ENCODE data around the gene KLHL8.

KLHL8 gene

GRCh38 chr4:87213421-87214075, 6.9 kb downstream of the KLHL8 start:
- no peak for DNase-seq
- no peak overlapping the region for H3K4me3 ChIP-seq (ENCODE audit: low read depth, low read length)
- TF ChIP-seq CTCF (IDR thresholded peaks at IDR 0.05; ENCODE audit: low read depth, low read length): no peak
- no peaks in the 10 kb centered on the region; the same call in 1 of the 2 replicates for H3K4me1 ChIP-seq
- H3K9me3 ChIP-seq: no peaks in the 10 kb centered on the region
- H3K36me3 ChIP-seq: no peaks in the 10 kb centered on the region
- no peaks in the 10 kb centered on the region for H3K27me3 ChIP-seq

GRCh38 chr4:87211249-87211952, 9.0 kb downstream of the KLHL8 start:
- H3K4me1 ChIP-seq: no peaks in the 10 kb centered on the region; the same call in 1 of the 2 replicates
- no peak for DNase-seq
- no peak overlapping the region for H3K4me3 ChIP-seq (ENCODE audit: low read depth, low read length)
- TF ChIP-seq CTCF (IDR thresholded peaks at IDR 0.05; ENCODE audit: low read depth, low read length): no peak
- H3K27me3 ChIP-seq: no peaks in the 10 kb centered on the region
- no peaks in the 10 kb centered on the region for H3K9me3 ChIP-seq
- no peaks in the 10 kb centered on the region for H3K36me3 ChIP-seq

- no peak overlapping the region for H3K4me3 ChIP-seq (ENCODE audit: low read depth, low read length)
- H3K4me1 ChIP-seq: no peaks in the 10 kb centered on the region; the same call in 1 of the 2 replicates
- TF ChIP-seq CTCF (IDR thresholded peaks at IDR 0.05; ENCODE audit: low read depth, low read length): no peak
- H3K36me3 ChIP-seq: no peaks in the 10 kb centered on the region
- H3K27me3 ChIP-seq: no peaks in the 10 kb centered on the region
- no peaks in the 10 kb centered on the region for H3K9me3 ChIP-seq
- no peak for DNase-seq
These were observed 10.7 kb downstream of the KLHL8 start for GRCh38 chr4:87209696-87210095.

- Histone ChIP-seq H3K4me1 (peaks cover 3% of the 10 kb centered on the region; the same call in 1 of the 2 replicates), H3K27me3 (no peaks in the 10 kb centered on the region), H3K4me3 (ENCODE audit: low read depth, low read length) (no peak overlapping the region), H3K36me3 (no peaks in the 10 kb centered on the region), H3K9me3 (no peaks in the 10 kb centered on the region)
- no peak for TF ChIP-seq CTCF (IDR thresholded peaks at IDR 0.05; ENCODE audit: low read depth, low read length)
- DNase-seq: no peak
These were observed 11.2 kb downstream of the KLHL8 start for GRCh38 chr4:87209182-87209581.

GRCh38 chr4:87204559-87204958, 15.9 kb downstream of the KLHL8 start:
- Histone ChIP-seq H3K4me1 (peaks cover 3% of the 10 kb centered on the region; the same call in 1 of the 2 replicates), H3K9me3 (no peaks in the 10 kb centered on the region), H3K36me3 (no peaks in the 10 kb centered on the region), H3K4me3 (ENCODE audit: low read depth, low read length) (no peak overlapping the region), H3K27me3 (no peaks in the 10 kb centered on the region)
- no peak for TF ChIP-seq CTCF (IDR thresholded peaks at IDR 0.05; ENCODE audit: low read depth, low read length)
- no peak for DNase-seq

GRCh38 chr4:87196927-87197326, 23.5 kb downstream of the KLHL8 start:
- Histone ChIP-seq H3K27me3 (no peaks in the 10 kb centered on the region), H3K4me1 (peaks cover 8% of the 10 kb centered on the region; the same call in 1 of the 2 replicates), H3K4me3 (ENCODE audit: low read depth, low read length) (no peak overlapping the region), H3K36me3 (no peaks in the 10 kb centered on the region), H3K9me3 (no peaks in the 10 kb centered on the region)
- TF ChIP-seq CTCF (IDR thresholded peaks at IDR 0.05; ENCODE audit: low read depth, low read length): no peak
- no peak for DNase-seq
